H1 (cell line): Measurements from ENCODE around the gene ENO2. TPM values are rescaled to one million over a fixed set of nuclear protein-coding genes. Genes with fewer than 3 reads are reported as not detected.

Experiments
- CREB1 ChIP-seq: IDR thresholded peaks from 2 replicates; pipeline ENCODE4 v1.6.1; 2012; ENCODE audit warnings: inconsistent platforms
- POLR2A ChIP-seq, 2 experiments: IDR thresholded peaks; 1 replicate in 1 of 2; 2 replicates in 1 of 2; pipeline ENCODE4 v1.6.1; 2011; ENCODE audit warnings: low read depth in 2 of 2, low read length in 2 of 2, mild to moderate bottlenecking in 2 of 2; ENCODE audit errors: control extremely low read depth in 1 of 2
- POLR2AphosphoS5 ChIP-seq: IDR thresholded peaks from 2 replicates; pipeline ENCODE4 v1.6.1; 2011; ENCODE audit warnings: low read depth, low read length
- RAD21 ChIP-seq, 2 experiments: IDR thresholded peaks in 1 of 2; conservative IDR thresholded peaks in 1 of 2; 2 replicates each; pipeline ENCODE4 v1.6.1; 2011; ENCODE audit warnings: low read depth in 2 of 2, low read length in 2 of 2, improper control_type of control experiment in 1 of 2, inconsistent platforms in 1 of 2, mild to moderate bottlenecking in 1 of 2, moderate library complexity in 1 of 2
- RNF2 ChIP-seq: fragments of 200-900, 300-1000 bp; sonication (generic); IDR thresholded peaks from 2 replicates; pipeline ENCODE4 v1.7.1; 2016; ENCODE audit warnings: borderline replicate concordance, low read depth, mild to moderate bottlenecking, antibody characterized with exemption, low read length; ENCODE audit not compliant: poor library complexity, severe bottlenecking; ENCODE audit errors: missing control alignments
- polyA plus RNA-seq, 7 experiments: library from polyadenylated mRNA; depleted of rRNA in 3 of 7; stranded (reverse) in 5 of 7; unstranded in 2 of 7; fragments of >200 nt in 5 of 7; fragments of 200-250 nt in 2 of 7; gene quantifications; 1 replicate in 5 of 7; 2 replicates in 1 of 7; 4 replicates in 1 of 7; pipeline versions ENCODE4 v1.2.1 to v1.2.3, GENCODE V29; 2011 to 2013; ENCODE audit warnings: missing spikeins in 2 of 7, mixed read lengths in 2 of 7
- total RNA-seq: library from RNA; stranded (reverse); fragmentation: NEBNext Ultra II Directional; extraction: Animal tissue kit (Norgen Biotek cat#: 25700); gene quantifications from 2 replicates; pipeline ENCODE4 v1.2.1, GENCODE V29; 2021
- TF ChIP-seq, protein P1 (sequence below): fragments of 300-600 bp; sonication (generic); IDR thresholded peaks from 2 replicates; pipeline ENCODE4 v1.7.1; 2012; ENCODE audit warnings: low read length, moderate library complexity, mild to moderate bottlenecking, inconsistent platforms; ENCODE audit not compliant: insufficient replicate concordance
- TF ChIP-seq, protein P2 (sequence below): IDR thresholded peaks from 2 replicates; pipeline ENCODE4 v1.6.1; 2012; ENCODE audit warnings: low read length, inconsistent platforms

ENO2 gene
- total and polyA plus RNA-seq, 2 of the 8 experiments (the other 6 are each of a cell fraction or from before 2014, with no cell fraction given), result 92.4 to 102 TPM

DNA sequence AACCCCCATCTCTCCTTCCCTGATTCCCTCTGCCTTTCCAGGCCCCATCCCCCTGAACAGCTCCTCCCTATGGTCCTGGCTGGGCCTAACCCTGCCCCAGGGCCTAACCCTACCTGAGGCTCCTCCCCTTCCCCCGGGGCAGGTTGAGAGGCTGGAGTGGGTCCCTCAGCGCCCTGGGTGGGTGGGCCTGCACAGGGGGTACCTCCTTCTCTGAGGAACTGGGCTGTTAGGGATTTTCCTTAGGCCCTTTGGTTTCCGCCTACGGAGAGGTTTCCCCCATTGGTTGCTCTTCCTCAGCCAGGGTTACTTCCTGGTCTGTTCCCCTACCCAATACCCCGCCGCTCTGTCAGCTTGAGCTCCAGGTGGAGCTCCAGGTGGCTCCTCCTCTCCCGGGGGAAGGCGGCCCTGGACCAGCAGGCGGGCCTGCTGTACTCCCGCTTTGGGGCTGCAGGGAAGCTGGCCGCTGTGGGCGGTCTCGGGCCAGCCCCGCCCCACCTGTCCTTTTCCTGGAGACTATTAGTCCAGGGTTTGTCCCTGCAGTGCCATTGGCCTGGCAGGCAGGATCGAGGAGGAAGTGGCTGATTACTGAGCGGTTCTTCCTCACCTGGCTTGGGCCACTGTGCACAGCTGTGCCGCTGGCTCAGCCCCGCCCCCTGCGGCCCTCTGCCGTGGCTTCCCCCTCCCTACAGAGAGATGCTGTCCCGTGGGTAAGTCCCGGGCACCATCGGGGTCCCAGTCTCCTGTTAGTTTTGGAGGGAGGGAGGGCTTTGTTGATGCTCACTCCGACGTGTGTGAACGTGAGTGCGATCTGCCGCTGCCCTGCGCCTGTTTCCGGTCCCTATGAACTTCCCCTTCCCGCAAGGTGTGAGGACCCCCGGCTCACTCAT, 31.9 kb downstream of the ENO2 start (continued):
- TF ChIP-seq, protein P1, sequence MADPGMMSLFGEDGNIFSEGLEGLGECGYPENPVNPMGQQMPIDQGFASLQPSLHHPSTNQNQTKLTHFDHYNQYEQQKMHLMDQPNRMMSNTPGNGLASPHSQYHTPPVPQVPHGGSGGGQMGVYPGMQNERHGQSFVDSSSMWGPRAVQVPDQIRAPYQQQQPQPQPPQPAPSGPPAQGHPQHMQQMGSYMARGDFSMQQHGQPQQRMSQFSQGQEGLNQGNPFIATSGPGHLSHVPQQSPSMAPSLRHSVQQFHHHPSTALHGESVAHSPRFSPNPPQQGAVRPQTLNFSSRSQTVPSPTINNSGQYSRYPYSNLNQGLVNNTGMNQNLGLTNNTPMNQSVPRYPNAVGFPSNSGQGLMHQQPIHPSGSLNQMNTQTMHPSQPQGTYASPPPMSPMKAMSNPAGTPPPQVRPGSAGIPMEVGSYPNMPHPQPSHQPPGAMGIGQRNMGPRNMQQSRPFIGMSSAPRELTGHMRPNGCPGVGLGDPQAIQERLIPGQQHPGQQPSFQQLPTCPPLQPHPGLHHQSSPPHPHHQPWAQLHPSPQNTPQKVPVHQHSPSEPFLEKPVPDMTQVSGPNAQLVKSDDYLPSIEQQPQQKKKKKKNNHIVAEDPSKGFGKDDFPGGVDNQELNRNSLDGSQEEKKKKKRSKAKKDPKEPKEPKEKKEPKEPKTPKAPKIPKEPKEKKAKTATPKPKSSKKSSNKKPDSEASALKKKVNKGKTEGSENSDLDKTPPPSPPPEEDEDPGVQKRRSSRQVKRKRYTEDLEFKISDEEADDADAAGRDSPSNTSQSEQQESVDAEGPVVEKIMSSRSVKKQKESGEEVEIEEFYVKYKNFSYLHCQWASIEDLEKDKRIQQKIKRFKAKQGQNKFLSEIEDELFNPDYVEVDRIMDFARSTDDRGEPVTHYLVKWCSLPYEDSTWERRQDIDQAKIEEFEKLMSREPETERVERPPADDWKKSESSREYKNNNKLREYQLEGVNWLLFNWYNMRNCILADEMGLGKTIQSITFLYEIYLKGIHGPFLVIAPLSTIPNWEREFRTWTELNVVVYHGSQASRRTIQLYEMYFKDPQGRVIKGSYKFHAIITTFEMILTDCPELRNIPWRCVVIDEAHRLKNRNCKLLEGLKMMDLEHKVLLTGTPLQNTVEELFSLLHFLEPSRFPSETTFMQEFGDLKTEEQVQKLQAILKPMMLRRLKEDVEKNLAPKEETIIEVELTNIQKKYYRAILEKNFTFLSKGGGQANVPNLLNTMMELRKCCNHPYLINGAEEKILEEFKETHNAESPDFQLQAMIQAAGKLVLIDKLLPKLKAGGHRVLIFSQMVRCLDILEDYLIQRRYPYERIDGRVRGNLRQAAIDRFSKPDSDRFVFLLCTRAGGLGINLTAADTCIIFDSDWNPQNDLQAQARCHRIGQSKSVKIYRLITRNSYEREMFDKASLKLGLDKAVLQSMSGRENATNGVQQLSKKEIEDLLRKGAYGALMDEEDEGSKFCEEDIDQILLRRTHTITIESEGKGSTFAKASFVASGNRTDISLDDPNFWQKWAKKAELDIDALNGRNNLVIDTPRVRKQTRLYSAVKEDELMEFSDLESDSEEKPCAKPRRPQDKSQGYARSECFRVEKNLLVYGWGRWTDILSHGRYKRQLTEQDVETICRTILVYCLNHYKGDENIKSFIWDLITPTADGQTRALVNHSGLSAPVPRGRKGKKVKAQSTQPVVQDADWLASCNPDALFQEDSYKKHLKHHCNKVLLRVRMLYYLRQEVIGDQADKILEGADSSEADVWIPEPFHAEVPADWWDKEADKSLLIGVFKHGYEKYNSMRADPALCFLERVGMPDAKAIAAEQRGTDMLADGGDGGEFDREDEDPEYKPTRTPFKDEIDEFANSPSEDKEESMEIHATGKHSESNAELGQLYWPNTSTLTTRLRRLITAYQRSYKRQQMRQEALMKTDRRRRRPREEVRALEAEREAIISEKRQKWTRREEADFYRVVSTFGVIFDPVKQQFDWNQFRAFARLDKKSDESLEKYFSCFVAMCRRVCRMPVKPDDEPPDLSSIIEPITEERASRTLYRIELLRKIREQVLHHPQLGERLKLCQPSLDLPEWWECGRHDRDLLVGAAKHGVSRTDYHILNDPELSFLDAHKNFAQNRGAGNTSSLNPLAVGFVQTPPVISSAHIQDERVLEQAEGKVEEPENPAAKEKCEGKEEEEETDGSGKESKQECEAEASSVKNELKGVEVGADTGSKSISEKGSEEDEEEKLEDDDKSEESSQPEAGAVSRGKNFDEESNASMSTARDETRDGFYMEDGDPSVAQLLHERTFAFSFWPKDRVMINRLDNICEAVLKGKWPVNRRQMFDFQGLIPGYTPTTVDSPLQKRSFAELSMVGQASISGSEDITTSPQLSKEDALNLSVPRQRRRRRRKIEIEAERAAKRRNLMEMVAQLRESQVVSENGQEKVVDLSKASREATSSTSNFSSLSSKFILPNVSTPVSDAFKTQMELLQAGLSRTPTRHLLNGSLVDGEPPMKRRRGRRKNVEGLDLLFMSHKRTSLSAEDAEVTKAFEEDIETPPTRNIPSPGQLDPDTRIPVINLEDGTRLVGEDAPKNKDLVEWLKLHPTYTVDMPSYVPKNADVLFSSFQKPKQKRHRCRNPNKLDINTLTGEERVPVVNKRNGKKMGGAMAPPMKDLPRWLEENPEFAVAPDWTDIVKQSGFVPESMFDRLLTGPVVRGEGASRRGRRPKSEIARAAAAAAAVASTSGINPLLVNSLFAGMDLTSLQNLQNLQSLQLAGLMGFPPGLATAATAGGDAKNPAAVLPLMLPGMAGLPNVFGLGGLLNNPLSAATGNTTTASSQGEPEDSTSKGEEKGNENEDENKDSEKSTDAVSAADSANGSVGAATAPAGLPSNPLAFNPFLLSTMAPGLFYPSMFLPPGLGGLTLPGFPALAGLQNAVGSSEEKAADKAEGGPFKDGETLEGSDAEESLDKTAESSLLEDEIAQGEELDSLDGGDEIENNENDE, result no peak
- TF ChIP-seq CREB1 (0 out of 2 replicates have a peak, but pooled peaks have one; percentile 3), RAD21 (IDR thresholded peaks at IDR 0.05 in 1 of 2, conservative IDR thresholded peaks at IDR 0.05 in 1 of 2; ENCODE audit: low read depth in 2 of 2, low read length in 2 of 2) (peak in 1 of 2 experiments; percentile 3; a peak in 1 of 4 replicates), RNF2 (no peak), POLR2AphosphoS5 (peak; percentile 55), POLR2A (IDR thresholded peaks at IDR 0.05; ENCODE audit: control extremely low read depth in 1 of 2, low read depth in 2 of 2, low read length in 2 of 2) (peak in 1 of 2 experiments; percentile 46; a peak in 2 of 3 replicates)
- TF ChIP-seq, protein P2, sequence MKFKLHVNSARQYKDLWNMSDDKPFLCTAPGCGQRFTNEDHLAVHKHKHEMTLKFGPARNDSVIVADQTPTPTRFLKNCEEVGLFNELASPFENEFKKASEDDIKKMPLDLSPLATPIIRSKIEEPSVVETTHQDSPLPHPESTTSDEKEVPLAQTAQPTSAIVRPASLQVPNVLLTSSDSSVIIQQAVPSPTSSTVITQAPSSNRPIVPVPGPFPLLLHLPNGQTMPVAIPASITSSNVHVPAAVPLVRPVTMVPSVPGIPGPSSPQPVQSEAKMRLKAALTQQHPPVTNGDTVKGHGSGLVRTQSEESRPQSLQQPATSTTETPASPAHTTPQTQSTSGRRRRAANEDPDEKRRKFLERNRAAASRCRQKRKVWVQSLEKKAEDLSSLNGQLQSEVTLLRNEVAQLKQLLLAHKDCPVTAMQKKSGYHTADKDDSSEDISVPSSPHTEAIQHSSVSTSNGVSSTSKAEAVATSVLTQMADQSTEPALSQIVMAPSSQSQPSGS, result 0 out of 2 replicates have a peak, but pooled peaks have one; percentile 65
